Erythroblast (primary cell): ENCODE data around the gene TMEM108.

Experiments used
- GATA1 ChIP-seq: IDR thresholded peaks from 2 replicates; pipeline ENCODE4 v1.6.1; 2011; ENCODE audit warnings: low read depth, mild to moderate bottlenecking, control low read depth, low read length, moderate library complexity
- POLR2A ChIP-seq: IDR thresholded peaks from 2 replicates; pipeline ENCODE4 v1.6.1; 2011; ENCODE audit warnings: mild to moderate bottlenecking, low read length

DNA sequence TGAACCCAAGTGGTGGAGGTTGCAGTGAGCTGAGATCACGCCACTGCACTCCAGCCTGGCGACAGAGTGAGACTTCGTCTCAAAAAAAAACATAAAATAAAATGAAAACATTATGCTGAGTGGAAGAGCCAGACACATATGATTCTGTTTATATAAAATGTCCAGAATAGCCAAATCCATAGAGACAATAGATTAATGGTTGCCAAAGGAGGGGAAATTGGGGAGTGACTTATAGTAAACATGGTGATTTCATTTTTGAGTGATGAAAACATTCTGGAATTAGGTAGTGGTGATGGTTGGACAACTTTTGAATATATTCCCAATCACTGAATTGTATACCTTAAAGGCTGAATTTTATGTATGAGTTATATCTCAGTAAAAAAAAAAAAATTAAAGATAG is 189.6 kb downstream of the TMEM108 start:
- TF ChIP-seq POLR2A = no peak
- no peak for TF ChIP-seq GATA1
